HEK293 (cell line): ENCODE measurements around the gene MLH3.

Source experiments
- CTCF ChIP-seq: fragments of 450-650 bp; formaldehyde crosslinking; IDR thresholded peaks from 2 replicates; pipeline ENCODE4 v1.5.1; 2016; ENCODE audit warnings: missing biosample characterization, missing genetic modification characterization
- ZNF645 ChIP-seq: fragments of 450-650 bp; formaldehyde crosslinking; IDR thresholded peaks from 2 replicates; pipeline ENCODE4; 2016; ENCODE audit warnings: missing biosample characterization, missing genetic modification characterization
- ZSCAN5A ChIP-seq: fragments of 450-650 bp; formaldehyde crosslinking; IDR thresholded peaks from 2 replicates; pipeline ENCODE4 v1.5.1; 2016; ENCODE audit warnings: missing biosample characterization, missing genetic modification characterization

- TF ChIP-seq CTCF (tag by site-specific recombination) (no peak), ZNF645 (tag by site-specific recombination) (no peak), ZSCAN5A (tag by site-specific recombination) (no peak)
Measured at GRCh38 chr14:74981833-74982232, 69.4 kb downstream of the MLH3 start.
